ENCODE results near the gene EIF2B4.
"Not testable (repeated sequence)": the region's sequence is repeated elsewhere in the genome, so short reads cannot be mapped to it uniquely, and the experiment has no call there.

EIF2B4 gene

GRCh38 chr2:27377618-27378095 is 7.5 kb upstream of the EIF2B4 start:
- DNase-seq (ENCODE audit: low spot score): no peak

- no peak for DNase-seq (ENCODE audit: low spot score)
Measured at GRCh38 chr2:27376866-27377617, 6.9 kb upstream of the EIF2B4 start.

GRCh38 chr2:27376151-27376865 is 6.2 kb upstream of the EIF2B4 start:
- no peak for DNase-seq (ENCODE audit: low spot score)

GRCh38 chr2:27375513-27376099 is 5.5 kb upstream of the EIF2B4 start:
- DNase-seq (ENCODE audit: low spot score): no peak

- DNase-seq (ENCODE audit: low spot score): no peak
Measured at GRCh38 chr2:27373567-27373966, 3.4 kb upstream of the EIF2B4 start.

- DNase-seq (ENCODE audit: low spot score): no peak
Measured at GRCh38 chr2:27372937-27373336, 2.8 kb upstream of the EIF2B4 start.

GRCh38 chr2:27370816-27371620 is 880 bp upstream of the EIF2B4 start:
- peak; percentile 29 for DNase-seq (ENCODE audit: low spot score)

- DNase-seq (ENCODE audit: low spot score): peak; percentile 64
Measured at GRCh38 chr2:27369471-27370025, 590 bp downstream of the EIF2B4 start.

- no peak for DNase-seq (ENCODE audit: low spot score)
Measured at GRCh38 chr2:27363933-27364332, 6.2 kb downstream of the EIF2B4 start.

GRCh38 chr2:27362678-27363420 is 7.3 kb downstream of the EIF2B4 start:
- no peak for DNase-seq (ENCODE audit: low spot score)

- peak; percentile 97 for DNase-seq (ENCODE audit: low spot score)
Measured at GRCh38 chr2:27356382-27357181, 13.6 kb downstream of the EIF2B4 start, which contains the start of gene GTF3C2. Gene GTF3C2 (minus strand): TSS chr2:27356764. CDS start chr2:27343554, 13,210 bp downstream.

GRCh38 chr2:27356056-27356381 is 14.1 kb downstream of the EIF2B4 start:
- DNase-seq (ENCODE audit: low spot score): peak; percentile 16

- DNase-seq (ENCODE audit: low spot score): no peak
Measured at GRCh38 chr2:27354597-27354927, 15.6 kb downstream of the EIF2B4 start.

- no peak for DNase-seq (ENCODE audit: low spot score)
Measured at GRCh38 chr2:27353762-27354596, 16.2 kb downstream of the EIF2B4 start.

GRCh38 chr2:27353386-27353761 is 16.8 kb downstream of the EIF2B4 start:
- DNase-seq (ENCODE audit: low spot score): not testable (repeated sequence)

- DNase-seq (ENCODE audit: low spot score): no peak
Measured at GRCh38 chr2:27351802-27352598, 18.1 kb downstream of the EIF2B4 start.

- no peak for DNase-seq (ENCODE audit: low spot score)
Measured at GRCh38 chr2:27350106-27350693, 19.9 kb downstream of the EIF2B4 start.

- no peak for DNase-seq (ENCODE audit: low spot score)
Measured at GRCh38 chr2:27347641-27348040, 22.5 kb downstream of the EIF2B4 start.

All from Ammon's horn (tissue), 1 donor.